Activated T-cell treated with anti-CD3 and anti-CD28 coated beads, Interleukin-2, amount 50 U/mL, for 4 hours (primary cell): ENCODE results near the gene FAM171A2. TPM values are rescaled to one million over a fixed set of nuclear protein-coding genes. Genes with fewer than 3 reads are reported as not detected.
A peak's percentile ranks its signal among the peaks of the same experiment; 100 is the strongest.
"Not testable (repeated sequence)": the region's sequence is repeated elsewhere in the genome, so short reads cannot be mapped to it uniquely, and the experiment has no call there.

ENCODE experiments used
- ATAC-seq, 2 donors: fragments of 200-7000 bp; cut with Tn5 transposase; one replicate each; pipeline ENCODE4 v1.10.0; 2021
- DNase-seq: peaks from one replicate; pipeline ENCODE4 v3.0.0-alpha.2; 2020
- H3K27me3 Mint-ChIP-seq: one replicate; pipeline ENCODE4 v1.8.0; 2021; ENCODE audit warnings: low read depth, mixed read lengths
- H3K36me3 Mint-ChIP-seq: one replicate; pipeline ENCODE4 v1.8.0; 2022; ENCODE audit warnings: mixed read lengths; ENCODE audit not compliant: insufficient read depth
- H3K4me1 Mint-ChIP-seq: one replicate; pipeline ENCODE4 v1.8.0; 2021; ENCODE audit warnings: low read depth, mixed read lengths
- H3K4me3 Mint-ChIP-seq: one replicate; pipeline ENCODE4 v1.8.0; 2021; ENCODE audit warnings: mild to moderate bottlenecking, moderate library complexity, mixed read lengths
- H3K9me3 Mint-ChIP-seq: one replicate; pipeline ENCODE4 v1.8.0; 2021; ENCODE audit warnings: mixed read lengths
- total RNA-seq, 3 donors: library from RNA; stranded (reverse); gene quantifications; one replicate each; pipeline ENCODE4 v1.2.1, GENCODE V29; 2021

The FAM171A2 gene
- total RNA-seq, 3 donors from 2014 or later = 0.24 to 0.33 (median 0.27) TPM

GRCh38 chr17:44348988-44349364 is 14.7 kb downstream of the FAM171A2 start:
- ATAC-seq = no peak
- no peaks in the 10 kb centered on the region for H3K27me3 Mint-ChIP-seq
- no peak overlapping the region for H3K4me3 Mint-ChIP-seq
- DNase-seq = no peak
- H3K9me3 Mint-ChIP-seq = no peaks in the 10 kb centered on the region
- peaks cover 21% of the 10 kb centered on the region for H3K4me1 Mint-ChIP-seq
- no peaks in the 10 kb centered on the region for H3K36me3 Mint-ChIP-seq

GRCh38 chr17:44348234-44348987 is 15.2 kb downstream of the FAM171A2 start:
- Mint-ChIP-seq H3K36me3 (no peaks in the 10 kb centered on the region), H3K4me1 (peaks cover 21% of the 10 kb centered on the region), H3K9me3 (no peaks in the 10 kb centered on the region), H3K27me3 (no peaks in the 10 kb centered on the region), H3K4me3 (no peak overlapping the region)
- no peak for DNase-seq
- ATAC-seq = no peak

GRCh38 chr17:44347206-44348055 is 16.2 kb downstream of the FAM171A2 start:
- not testable (repeated sequence) for H3K9me3 Mint-ChIP-seq, ATAC-seq, DNase-seq, H3K27me3 Mint-ChIP-seq, H3K36me3 Mint-ChIP-seq, H3K4me3 Mint-ChIP-seq
- H3K4me1 Mint-ChIP-seq = peaks cover 19% of the 10 kb centered on the region

GRCh38 chr17:44346064-44346844 is 17.4 kb downstream of the FAM171A2 start:
- H3K4me1 Mint-ChIP-seq = peaks cover 19% of the 10 kb centered on the region
- H3K4me3 Mint-ChIP-seq = peak overlapping the region; percentile 85
- H3K27me3 Mint-ChIP-seq = peaks cover 6% of the 10 kb centered on the region
- ATAC-seq (no peak), DNase-seq (no peak)
- H3K36me3 Mint-ChIP-seq = no peaks in the 10 kb centered on the region
- H3K9me3 Mint-ChIP-seq = no peaks in the 10 kb centered on the region

- ATAC-seq = peak; percentile 29 to 34
- Mint-ChIP-seq H3K4me1 (peaks cover 17% of the 10 kb centered on the region), H3K4me3 (peak overlapping the region; percentile 85), H3K27me3 (peaks cover 6% of the 10 kb centered on the region), H3K9me3 (no peaks in the 10 kb centered on the region), H3K36me3 (no peaks in the 10 kb centered on the region)
- DNase-seq = peak; percentile 33
These were observed 18.1 kb downstream of the FAM171A2 start for GRCh38 chr17:44345454-44346026.

- DNase-seq (peak; percentile 75), ATAC-seq (peak; percentile 99)
- Mint-ChIP-seq H3K27me3 (peaks cover 6% of the 10 kb centered on the region), H3K4me3 (peak within 1 kb of the TSS; percentile 85), H3K4me1 (peaks cover 17% of the 10 kb centered on the region), H3K9me3 (no peaks in the 10 kb centered on the region), H3K36me3 (no peaks in the 10 kb centered on the region)
These were observed 18.7 kb downstream of the FAM171A2 start, which contains the start of gene GRN for GRCh38 chr17:44344939-44345453. GRN (plus strand) TSS chr17:44345302; CDS start chr17:44349165, 3,863 bp downstream.

- ATAC-seq = no peak
- Mint-ChIP-seq H3K4me1 (peaks cover 18% of the 10 kb centered on the region), H3K4me3 (no peak overlapping the region), H3K27me3 (peaks cover 6% of the 10 kb centered on the region), H3K36me3 (no peaks in the 10 kb centered on the region), H3K9me3 (no peaks in the 10 kb centered on the region)
- no peak for DNase-seq
These were observed 20.0 kb downstream of the FAM171A2 start for GRCh38 chr17:44343510-44344209.

- H3K9me3 Mint-ChIP-seq, ATAC-seq, H3K4me3 Mint-ChIP-seq, H3K36me3 Mint-ChIP-seq, DNase-seq: not testable (repeated sequence)
- H3K27me3 Mint-ChIP-seq = peaks cover 11% of the 10 kb centered on the region
- peaks cover 11% of the 10 kb centered on the region for H3K4me1 Mint-ChIP-seq
These were observed 23.1 kb downstream of the FAM171A2 start for GRCh38 chr17:44340553-44340952.

- ATAC-seq (peak; percentile 27 to 69), DNase-seq (no peak)
- Mint-ChIP-seq H3K4me1 (peaks cover 4% of the 10 kb centered on the region), H3K4me3 (no peak overlapping the region), H3K36me3 (no peaks in the 10 kb centered on the region), H3K27me3 (peaks cover 11% of the 10 kb centered on the region), H3K9me3 (no peaks in the 10 kb centered on the region)
These were observed 25.0 kb downstream of the FAM171A2 start for GRCh38 chr17:44338702-44339101.

GRCh38 chr17:44335968-44336367 is 27.7 kb downstream of the FAM171A2 start:
- H3K4me1 Mint-ChIP-seq = peaks cover 8% of the 10 kb centered on the region
- H3K9me3 Mint-ChIP-seq = no peaks in the 10 kb centered on the region
- DNase-seq (no peak), ATAC-seq (no peak)
- no peaks in the 10 kb centered on the region for H3K36me3 Mint-ChIP-seq
- H3K27me3 Mint-ChIP-seq = peaks cover 5% of the 10 kb centered on the region
- H3K4me3 Mint-ChIP-seq = no peak overlapping the region

- DNase-seq (no peak), ATAC-seq (no peak)
- Mint-ChIP-seq H3K4me3 (no peak overlapping the region), H3K27me3 (peaks cover 5% of the 10 kb centered on the region), H3K36me3 (no peaks in the 10 kb centered on the region), H3K4me1 (peaks cover 8% of the 10 kb centered on the region), H3K9me3 (no peaks in the 10 kb centered on the region)
These were observed 28.1 kb downstream of the FAM171A2 start for GRCh38 chr17:44335564-44335963.

- Mint-ChIP-seq H3K4me3 (no peak overlapping the region), H3K4me1 (peaks cover 8% of the 10 kb centered on the region), H3K36me3 (no peaks in the 10 kb centered on the region), H3K27me3 (peaks cover 5% of the 10 kb centered on the region), H3K9me3 (no peaks in the 10 kb centered on the region)
- DNase-seq = no peak
- ATAC-seq = no peak
These were observed 28.9 kb downstream of the FAM171A2 start for GRCh38 chr17:44334727-44335126.

- no peak overlapping the region for H3K4me3 Mint-ChIP-seq
- ATAC-seq (no peak), DNase-seq (no peak)
- H3K4me1 Mint-ChIP-seq = peaks cover 8% of the 10 kb centered on the region
- no peaks in the 10 kb centered on the region for H3K36me3 Mint-ChIP-seq
- H3K27me3 Mint-ChIP-seq = peaks cover 5% of the 10 kb centered on the region
- H3K9me3 Mint-ChIP-seq = no peaks in the 10 kb centered on the region
These were observed 29.3 kb downstream of the FAM171A2 start for GRCh38 chr17:44334315-44334714.
